Fibroblast of lung (primary cell): ENCODE measurements around the gene BTF3. TPM values are rescaled to one million over a fixed set of nuclear protein-coding genes. Genes with fewer than 3 reads are reported as not detected.

Source experiments
- DNase-seq, 2 donors: peaks; one replicate each; pipeline versions ENCODE4 v3.0.0 to v3.0.0-alpha.2; 2010; ENCODE audit warnings: low read depth in 2 of 2
- H2AFZ ChIP-seq: 2 replicates; pipeline ENCODE4 v1.5.1; 2012; ENCODE audit warnings: low read length, control low read depth, inconsistent platforms
- H3K27ac ChIP-seq: 2 replicates; pipeline ENCODE4 v1.5.1; 2011; ENCODE audit warnings: low read length, control low read depth; ENCODE audit not compliant: insufficient read depth
- H3K27me3 ChIP-seq: 2 replicates; pipeline ENCODE4 v1.5.1; 2011; ENCODE audit warnings: mild to moderate bottlenecking, low read length; ENCODE audit not compliant: control insufficient read depth, insufficient read depth
- H3K36me3 ChIP-seq: 2 replicates; pipeline ENCODE4 v1.5.1; 2011; ENCODE audit warnings: low read length; ENCODE audit not compliant: control insufficient read depth, insufficient read depth
- H3K4me1 ChIP-seq: 2 replicates; pipeline ENCODE4 v1.5.1; 2011; ENCODE audit warnings: low read length; ENCODE audit not compliant: control insufficient read depth, insufficient read depth; ENCODE audit errors: extremely low read depth
- H3K4me2 ChIP-seq: 2 replicates; pipeline ENCODE4 v1.5.1; 2011; ENCODE audit warnings: low read length, control low read depth; ENCODE audit not compliant: insufficient read depth; ENCODE audit errors: extremely low read depth
- H3K4me3 ChIP-seq, 4 experiments: fragments of 200-600 bp in 1 of 4; sonication (generic) in 1 of 4; replicated peaks in 1 of 4; 2 replicates each; pipeline ENCODE4 v1.5.1; 2011 to 2016; ENCODE audit warnings: low read length in 4 of 4, low read depth in 3 of 4, mild to moderate bottlenecking in 3 of 4, control low read depth in 2 of 4, inconsistent platforms in 1 of 4, mixed read lengths in 1 of 4; ENCODE audit not compliant: insufficient read depth in 1 of 4; ENCODE audit errors: control extremely low read depth in 1 of 4
- H3K79me2 ChIP-seq: 2 replicates; pipeline ENCODE4 v1.5.1; 2012; ENCODE audit warnings: mild to moderate bottlenecking, low read length, inconsistent platforms; ENCODE audit not compliant: control insufficient read depth, insufficient read depth
- H3K9ac ChIP-seq: 2 replicates; pipeline ENCODE4 v1.5.1; 2011; ENCODE audit warnings: mild to moderate bottlenecking, low read length, control low read depth; ENCODE audit not compliant: insufficient read depth
- H3K9me3 ChIP-seq: 2 replicates; pipeline ENCODE4 v1.5.1; 2012; ENCODE audit warnings: low read depth, low read length; ENCODE audit not compliant: control insufficient read depth, insufficient read depth
- H4K20me1 ChIP-seq: 2 replicates; pipeline ENCODE4 v1.5.1; 2011; ENCODE audit warnings: low read length; ENCODE audit not compliant: control insufficient read depth, insufficient read depth; ENCODE audit errors: extremely low read depth
- EZH2 ChIP-seq: IDR thresholded peaks from 2 replicates; pipeline ENCODE4 v1.5.1; 2012; ENCODE audit warnings: low read length, control low read depth, mild to moderate bottlenecking; ENCODE audit errors: missing control alignments
- polyA plus RNA-seq, 2 donors: library from polyadenylated mRNA; depleted of rRNA in 1 of 2; stranded (reverse) in 1 of 2; unstranded in 1 of 2; fragments of >200 nt; gene quantifications; 2 replicates each; pipeline ENCODE4 v1.2.1, GENCODE V29; 2011 to 2012; ENCODE audit warnings: missing spikeins in 1 of 2
- total RNA-seq: library from RNA; depleted of rRNA; stranded (reverse); fragments of >200 nt; gene quantifications from 2 replicates; pipeline ENCODE4 v1.2.1, GENCODE V29; 2014
- TF ChIP-seq, protein P1 (sequence below), 2 donors: IDR thresholded peaks in 1 of 2; conservative IDR thresholded peaks in 1 of 2; 1 replicate in 1 of 2; 2 replicates in 1 of 2; pipeline ENCODE4 v1.5.1; 2011 to 2012; ENCODE audit warnings: low read length in 2 of 2, control low read depth in 1 of 2, inconsistent platforms in 1 of 2, low read depth in 1 of 2, mild to moderate bottlenecking in 1 of 2

The BTF3 gene
- total and polyA plus RNA-seq, 2 donors (not counting 1 experiment from before 2014, with no cell fraction given) = 207 to 647 TPM

DNA sequence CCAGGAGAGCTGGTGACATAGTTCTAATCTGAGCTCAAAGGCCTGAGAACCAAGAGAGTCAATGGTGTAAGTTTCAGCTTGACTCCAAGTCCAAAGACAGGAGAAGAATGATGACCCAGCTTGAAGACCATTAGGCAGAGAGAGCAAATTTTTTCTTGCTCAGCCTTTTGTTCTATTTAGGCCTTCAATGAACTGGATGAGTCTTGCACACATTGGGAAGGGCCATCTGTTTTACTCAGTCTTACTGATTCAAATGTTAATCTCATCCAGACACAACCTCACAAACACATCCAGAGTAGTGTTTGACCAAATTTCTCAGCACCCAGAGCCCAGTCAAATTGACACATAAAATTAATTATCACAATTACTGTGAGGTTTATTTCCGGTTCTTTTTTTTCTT, 7.1 kb upstream of the BTF3 start:
- Histone ChIP-seq H3K9ac (no peak overlapping the region), H3K4me3 (no peak overlapping the region), H3K27me3 (peaks cover 3% of the 10 kb centered on the region), H3K9me3 (no peaks in the 10 kb centered on the region), H3K27ac (no peak overlapping the region), H3K4me2 (no peak overlapping the region), H3K4me1 (no peaks in the 10 kb centered on the region), H3K36me3 (no peaks in the 10 kb centered on the region), H4K20me1 (no peaks in the 10 kb centered on the region), H2AFZ (no peak overlapping the region), H3K79me2 (no peaks in the 10 kb centered on the region)
- no peak for TF ChIP-seq EZH2
- TF ChIP-seq, protein P1, sequence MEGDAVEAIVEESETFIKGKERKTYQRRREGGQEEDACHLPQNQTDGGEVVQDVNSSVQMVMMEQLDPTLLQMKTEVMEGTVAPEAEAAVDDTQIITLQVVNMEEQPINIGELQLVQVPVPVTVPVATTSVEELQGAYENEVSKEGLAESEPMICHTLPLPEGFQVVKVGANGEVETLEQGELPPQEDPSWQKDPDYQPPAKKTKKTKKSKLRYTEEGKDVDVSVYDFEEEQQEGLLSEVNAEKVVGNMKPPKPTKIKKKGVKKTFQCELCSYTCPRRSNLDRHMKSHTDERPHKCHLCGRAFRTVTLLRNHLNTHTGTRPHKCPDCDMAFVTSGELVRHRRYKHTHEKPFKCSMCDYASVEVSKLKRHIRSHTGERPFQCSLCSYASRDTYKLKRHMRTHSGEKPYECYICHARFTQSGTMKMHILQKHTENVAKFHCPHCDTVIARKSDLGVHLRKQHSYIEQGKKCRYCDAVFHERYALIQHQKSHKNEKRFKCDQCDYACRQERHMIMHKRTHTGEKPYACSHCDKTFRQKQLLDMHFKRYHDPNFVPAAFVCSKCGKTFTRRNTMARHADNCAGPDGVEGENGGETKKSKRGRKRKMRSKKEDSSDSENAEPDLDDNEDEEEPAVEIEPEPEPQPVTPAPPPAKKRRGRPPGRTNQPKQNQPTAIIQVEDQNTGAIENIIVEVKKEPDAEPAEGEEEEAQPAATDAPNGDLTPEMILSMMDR (conservative IDR thresholded peaks at IDR 0.05 in 1 of 2, IDR thresholded peaks at IDR 0.05 in 1 of 2; ENCODE audit: low read depth in 1 of 2, low read length in 2 of 2) = no peak
- no peak for DNase-seq

DNA sequence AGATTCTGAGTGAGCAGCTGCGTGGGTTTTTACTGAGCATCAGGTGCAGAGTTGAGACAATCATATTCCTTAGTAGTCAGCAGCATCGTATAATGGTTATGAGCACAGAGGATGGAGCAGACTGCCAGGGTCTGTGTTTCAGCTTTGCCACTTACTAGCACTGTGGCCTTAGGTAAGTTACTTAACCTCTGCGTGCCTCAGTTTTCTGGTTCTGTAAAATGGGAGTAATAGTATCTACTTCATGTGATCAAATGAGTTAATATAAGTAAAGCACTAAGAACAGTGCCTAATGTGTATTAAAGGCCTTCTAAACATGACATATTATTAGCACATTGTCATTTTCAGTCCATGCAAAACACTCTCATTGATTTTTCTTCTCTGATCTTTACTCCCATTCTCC, 4.8 kb upstream of the BTF3 start:
- no peaks in the 10 kb centered on the region for H4K20me1 ChIP-seq
- H3K4me3 ChIP-seq = no peak overlapping the region
- peaks cover 3% of the 10 kb centered on the region for H3K27me3 ChIP-seq
- no peak for DNase-seq
- H3K4me1 ChIP-seq = peaks cover 2% of the 10 kb centered on the region
- no peak for TF ChIP-seq EZH2
- TF ChIP-seq, protein P1 (conservative IDR thresholded peaks at IDR 0.05 in 1 of 2, IDR thresholded peaks at IDR 0.05 in 1 of 2; ENCODE audit: low read depth in 1 of 2, low read length in 2 of 2) = no peak
- H3K4me2 ChIP-seq = no peak overlapping the region
- no peaks in the 10 kb centered on the region for H3K36me3 ChIP-seq
- H3K9me3 ChIP-seq = no peaks in the 10 kb centered on the region
- H3K9ac ChIP-seq = no peak overlapping the region
- H2AFZ ChIP-seq = no peak overlapping the region
- no peak overlapping the region for H3K27ac ChIP-seq
- H3K79me2 ChIP-seq = peaks cover 2% of the 10 kb centered on the region

GRCh38 chr5:73494721-73495120, 3.5 kb upstream of the BTF3 start:
- no peak overlapping the region for H3K4me2 ChIP-seq
- peak in 1 of 2 donors; percentile 19 for DNase-seq

More at GRCh38 chr5:73494721-73495120, 3.5 kb upstream of the BTF3 start:
- H3K9ac ChIP-seq = no peak overlapping the region
- H3K4me1 ChIP-seq = peaks cover 2% of the 10 kb centered on the region
- peaks cover 3% of the 10 kb centered on the region for H3K27me3 ChIP-seq
- H3K9me3 ChIP-seq = no peaks in the 10 kb centered on the region
- no peaks in the 10 kb centered on the region for H4K20me1 ChIP-seq
- H3K36me3 ChIP-seq = no peaks in the 10 kb centered on the region
- H3K4me3 ChIP-seq = no peak overlapping the region
- H3K27ac ChIP-seq = no peak overlapping the region
- TF ChIP-seq, protein P1 (conservative IDR thresholded peaks at IDR 0.05 in 1 of 2, IDR thresholded peaks at IDR 0.05 in 1 of 2; ENCODE audit: low read depth in 1 of 2, low read length in 2 of 2) = no peak
- no peak for TF ChIP-seq EZH2
- no peak overlapping the region for H2AFZ ChIP-seq
- H3K79me2 ChIP-seq = peaks cover 15% of the 10 kb centered on the region
